ENCODE results near the gene ABCF2.
A peak's percentile ranks its signal among the peaks of the same experiment; 100 is the strongest.

ABCF2 gene

DNA sequence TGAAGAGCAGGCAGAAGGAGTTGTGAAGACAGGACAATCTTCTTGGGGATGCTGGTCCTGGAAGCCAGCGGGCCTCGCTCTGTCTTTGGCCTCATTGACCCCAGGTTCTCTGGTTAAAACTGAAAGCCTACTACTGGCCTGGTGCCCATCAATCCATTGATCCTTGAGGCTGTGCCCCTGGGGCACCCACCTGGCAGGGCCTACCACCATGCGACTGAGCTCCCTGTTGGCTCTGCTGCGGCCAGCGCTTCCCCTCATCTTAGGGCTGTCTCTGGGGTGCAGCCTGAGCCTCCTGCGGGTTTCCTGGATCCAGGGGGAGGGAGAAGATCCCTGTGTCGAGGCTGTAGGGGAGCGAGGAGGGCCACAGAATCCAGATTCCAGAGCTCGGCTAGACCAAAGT, 6.8 kb upstream of the ABCF2 start:
- intact Hi-C loops (cut with DNase I): no loop called here
- peak in 1 of 42 donors; percentile 29 for DNase-seq

DNA sequence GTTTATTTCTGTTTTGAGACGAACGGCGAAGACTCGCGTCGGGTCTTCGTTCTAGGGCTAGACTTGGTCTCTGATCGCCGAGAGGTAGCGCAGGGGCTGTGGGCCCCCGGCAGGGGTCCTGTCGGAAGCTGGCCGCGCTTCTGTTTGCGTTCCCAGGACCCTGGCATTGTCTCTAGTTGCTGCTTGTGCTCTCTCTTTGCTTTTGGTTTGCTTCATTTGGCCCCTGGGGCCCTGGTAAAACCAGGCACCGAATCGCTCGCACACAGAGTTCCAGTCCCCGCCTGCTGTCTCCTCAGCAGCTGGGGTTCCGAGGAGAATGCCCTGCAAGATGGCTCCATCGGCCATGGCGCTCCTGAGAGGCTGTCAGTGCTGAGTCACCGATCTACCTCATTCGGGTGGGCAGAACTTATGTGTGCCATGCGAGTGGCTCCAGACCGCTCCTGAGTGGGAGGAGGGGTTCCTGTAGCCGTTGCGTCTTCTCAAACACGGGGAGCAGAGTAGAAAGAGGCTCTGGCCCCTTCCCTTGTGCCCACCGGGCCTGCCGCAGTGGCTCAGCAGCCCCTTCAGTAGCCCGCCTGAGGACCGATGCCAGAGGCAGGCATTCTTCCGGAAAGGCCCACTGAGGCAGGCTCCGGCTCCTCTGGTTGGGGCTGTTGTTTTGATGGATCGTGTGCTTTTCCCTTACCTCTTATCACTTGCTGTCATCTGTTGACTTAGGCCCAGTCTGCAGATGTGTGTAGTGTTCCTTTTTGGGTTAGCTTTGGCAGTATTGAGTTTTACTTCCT, 6.1 kb upstream of the ABCF2 start:
- intact Hi-C loops (cut with DNase I): no loop called here
- peak in 41 of 42 donors; percentile 30 to 92 (median 66) for DNase-seq

- intact Hi-C loops (cut with DNase I): no loop called here
- peak; percentile 84 to 97 (median 93) for DNase-seq
Observed at GRCh38 chr7:151232091-151232916, 5.3 kb upstream of the ABCF2 start, which contains the start of gene CHPF2. Gene CHPF2 (plus strand): TSS chr7:151232483. CDS start chr7:151234012, 1,529 bp downstream.

DNA sequence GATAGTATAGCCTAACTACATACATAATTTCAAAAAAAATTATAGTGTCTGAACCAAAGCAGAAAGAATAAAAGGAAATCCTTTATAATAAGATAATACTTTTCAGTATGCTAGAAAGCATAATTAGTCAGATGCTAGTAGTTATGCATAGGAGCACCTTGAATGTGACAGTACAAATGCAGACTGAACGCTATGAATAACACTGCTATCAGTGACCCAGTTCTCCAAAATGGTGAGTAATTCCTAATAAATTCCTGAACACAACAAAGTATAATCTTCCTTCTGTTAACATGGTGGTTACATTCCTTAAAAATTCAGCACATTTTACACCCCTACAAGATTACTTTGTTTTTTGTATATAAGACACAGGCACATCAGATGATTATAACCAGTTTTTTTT, 4.1 kb upstream of the ABCF2 start:
- intact Hi-C loops (cut with DNase I): no loop called here

GRCh38 chr7:151229249-151229648, 2.2 kb upstream of the ABCF2 start:
- intact Hi-C loops (cut with DNase I): loop anchor here (5.0 kb wide), 1 partner anchor 112 kb away; no protein-coding TSS in a partner anchor
- DNase-seq: no peak

More for the DNA sequence above, 4.1 kb upstream of the ABCF2 start:
- no peak for DNase-seq

DNA sequence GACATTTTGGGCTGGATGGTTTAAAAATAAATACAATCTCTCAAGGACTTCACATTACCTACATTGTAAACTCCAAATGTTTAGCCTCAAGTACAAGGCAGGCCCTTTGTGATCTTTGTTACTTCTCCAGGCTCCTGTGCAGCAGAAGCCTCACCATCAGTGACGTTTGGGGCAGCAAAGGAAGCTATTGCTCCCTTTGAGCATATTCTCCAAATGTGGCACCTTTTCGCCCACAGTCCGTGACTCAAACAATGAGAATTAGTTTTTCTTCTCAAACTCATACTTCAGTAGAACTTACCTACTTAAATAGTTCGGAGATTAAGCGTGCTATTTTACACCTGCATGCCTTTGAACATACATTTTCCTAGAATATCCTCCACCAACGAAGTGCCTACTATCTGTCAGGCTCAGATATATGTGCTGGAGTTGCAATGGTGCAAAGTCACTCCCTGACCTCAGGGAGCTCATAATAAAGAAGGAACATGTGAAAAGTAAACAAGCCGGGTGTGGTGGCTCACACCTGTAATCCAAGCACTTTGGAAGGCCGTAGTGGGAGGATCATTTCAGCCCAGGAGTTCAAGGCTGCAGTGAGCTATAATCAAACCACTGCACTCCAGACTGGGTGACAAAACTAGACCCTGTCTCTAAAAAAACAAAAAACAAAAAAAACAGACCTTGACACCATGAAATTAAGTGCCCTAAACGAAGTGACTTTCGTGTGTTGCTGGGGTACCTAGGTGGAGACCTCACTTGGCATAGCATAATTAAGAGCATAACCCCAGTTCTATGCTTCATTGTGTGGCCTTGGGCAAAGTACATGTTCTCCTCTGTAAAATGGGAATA, 1.2 kb upstream of the ABCF2 start:
- DNase-seq: peak in 2 of 42 donors; percentile 51 to 59
- intact Hi-C loops (cut with DNase I): loop anchor here (5.0 kb wide), 1 partner anchor 111 kb away; no protein-coding TSS in a partner anchor

GRCh38 chr7:151226560-151226874, 488 bp downstream of the ABCF2 start:
- intact Hi-C loops (cut with DNase I): loop anchor here (5.0 kb wide), 1 partner anchor 109 kb away; no protein-coding TSS in a partner anchor
- peak in 1 of 42 donors; percentile 13 for DNase-seq

- intact Hi-C loops (cut with DNase I): loop anchor here (5.0 kb wide), 1 partner anchor 109 kb away; no protein-coding TSS in a partner anchor
- no peak for DNase-seq
Observed at GRCh38 chr7:151225948-151226510, 976 bp downstream of the ABCF2 start.

DNA sequence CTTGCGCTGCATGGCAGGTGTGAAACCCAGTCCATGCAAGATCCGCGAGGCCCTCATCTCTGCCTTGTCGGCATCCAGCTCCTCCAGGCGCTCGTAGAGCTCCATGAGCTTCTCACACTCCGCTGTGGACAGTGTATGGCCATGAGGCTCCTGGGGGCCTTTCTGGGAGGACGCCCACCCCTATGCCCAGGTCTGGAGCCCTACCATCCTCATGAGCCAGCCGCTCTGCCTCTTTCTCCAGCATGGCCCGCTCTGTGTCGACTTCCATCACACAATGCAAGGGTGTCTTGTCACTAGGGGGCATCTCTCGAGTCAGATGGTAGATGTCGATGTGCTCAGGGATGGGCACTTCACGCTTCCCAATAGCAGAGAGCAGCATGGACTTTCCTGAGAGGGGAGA, 3.3 kb downstream of the ABCF2 start:
- intact Hi-C loops (cut with DNase I): no loop called here
- DNase-seq: no peak

DNA sequence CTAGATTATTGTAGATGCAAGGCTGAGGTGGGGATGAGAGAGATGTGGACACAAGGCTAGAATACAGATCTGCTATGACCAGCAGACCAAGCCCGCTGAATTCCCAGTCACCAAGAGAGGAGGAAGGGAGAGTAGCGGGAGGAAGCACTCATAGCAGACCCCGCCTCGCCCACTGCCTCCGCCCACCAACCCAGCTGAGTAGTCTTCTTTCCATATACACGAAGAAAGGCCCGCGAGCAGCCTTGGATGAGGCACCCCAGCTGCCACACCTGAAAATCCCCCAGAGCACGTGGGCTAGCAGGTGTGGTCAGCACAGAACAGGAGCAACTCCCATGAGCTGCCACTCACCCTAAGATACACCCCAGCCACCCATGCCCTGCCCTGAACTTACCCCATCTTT, 8.8 kb downstream of the ABCF2 start:
- intact Hi-C loops (cut with DNase I): no loop called here
- DNase-seq: no peak

DNA sequence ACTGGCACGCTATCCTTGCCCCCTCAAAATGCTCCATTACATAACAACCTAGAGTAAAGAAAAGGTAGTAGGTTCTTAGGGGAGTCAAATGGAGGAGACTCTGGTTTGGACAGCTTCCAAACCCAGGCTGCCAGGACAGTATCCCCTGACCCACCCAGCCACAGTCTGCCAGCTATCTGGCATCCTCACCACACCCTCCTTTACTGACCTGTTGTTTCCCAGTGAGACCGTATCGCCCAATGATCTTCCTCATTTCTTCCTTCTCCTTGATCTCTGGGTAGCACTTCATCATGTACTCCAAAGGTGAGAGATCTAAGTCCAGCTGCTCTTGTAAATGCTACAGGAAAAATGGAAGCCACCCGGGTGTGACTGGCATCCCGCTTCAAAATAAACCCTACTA, 11.6 kb downstream of the ABCF2 start:
- DNase-seq: no peak
- intact Hi-C loops (cut with DNase I): no loop called here

GRCh38 chr7:151213826-151214225, 13.2 kb downstream of the ABCF2 start:
- DNase-seq: no peak
- intact Hi-C loops (cut with DNase I): no loop called here

DNA sequence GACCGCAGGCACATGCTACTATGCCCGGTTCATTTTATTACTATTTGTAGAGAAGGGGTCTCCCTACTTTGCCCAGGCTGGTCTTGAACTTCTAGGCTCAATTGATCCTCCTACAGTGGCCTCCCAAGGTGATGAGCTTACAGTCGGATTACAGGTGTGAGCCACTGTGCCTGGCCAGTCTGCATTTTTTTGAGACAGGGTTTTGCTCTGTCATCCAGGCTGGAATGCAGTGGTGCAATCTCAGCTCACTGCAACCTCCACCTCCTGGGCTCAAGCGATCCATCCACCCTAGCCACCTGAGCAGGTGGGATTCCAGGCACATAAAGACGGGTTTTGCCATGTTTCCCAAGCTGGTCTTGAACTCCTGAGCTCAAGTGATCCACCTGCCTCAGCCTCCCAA, 14.4 kb downstream of the ABCF2 start:
- intact Hi-C loops (cut with DNase I): no loop called here
- no peak for DNase-seq

- intact Hi-C loops (cut with DNase I): no loop called here
Observed at GRCh38 chr7:151211155-151211772, 15.7 kb downstream of the ABCF2 start.

DNA sequence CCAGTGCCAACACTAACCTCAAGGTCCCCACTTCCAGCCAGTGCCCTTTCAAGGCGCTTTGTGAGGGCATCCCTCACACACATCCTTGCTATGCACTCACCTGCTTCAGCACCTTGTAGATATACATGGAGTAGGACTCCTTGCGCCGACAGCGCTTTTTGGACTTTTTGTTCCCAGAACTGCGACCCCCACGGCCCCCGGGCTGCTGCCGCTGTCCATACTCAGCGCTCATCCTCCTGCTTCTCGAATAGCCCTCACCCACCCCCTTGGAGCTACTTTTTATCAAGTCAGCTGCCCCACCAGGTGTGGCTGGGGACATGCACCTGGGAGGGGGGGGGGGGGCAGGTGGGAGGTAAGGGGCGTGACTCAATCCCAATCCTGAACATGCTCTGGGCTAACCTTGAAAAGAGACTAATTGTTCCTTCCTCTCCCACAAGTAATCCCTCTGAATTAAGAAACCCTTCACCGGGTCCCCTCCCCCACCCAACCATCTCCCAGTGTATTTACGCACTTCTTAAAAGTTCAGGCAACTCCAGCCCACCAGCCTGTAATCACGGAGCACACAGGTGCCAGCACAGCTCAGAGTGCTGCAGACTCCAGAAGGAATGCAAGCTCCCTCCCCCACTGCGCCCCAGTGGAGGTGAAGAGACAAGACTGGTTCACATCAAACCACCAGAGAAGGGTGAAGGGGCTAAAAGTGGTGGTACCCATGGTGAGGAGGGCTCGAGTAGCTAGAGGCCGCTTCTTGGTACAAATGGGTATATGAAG, 16.7 kb downstream of the ABCF2 start, which contains the start of gene H2BK1:
H2BK1 (minus strand) TSS at position 402 of the 768 bp plus-strand sequence; CDS start at position 232, 170 bp downstream.
- peak in 1 of 42 donors; percentile 22 for DNase-seq

More at GRCh38 chr7:151211155-151211772, 15.7 kb downstream of the ABCF2 start:
- no peak for DNase-seq

DNA sequence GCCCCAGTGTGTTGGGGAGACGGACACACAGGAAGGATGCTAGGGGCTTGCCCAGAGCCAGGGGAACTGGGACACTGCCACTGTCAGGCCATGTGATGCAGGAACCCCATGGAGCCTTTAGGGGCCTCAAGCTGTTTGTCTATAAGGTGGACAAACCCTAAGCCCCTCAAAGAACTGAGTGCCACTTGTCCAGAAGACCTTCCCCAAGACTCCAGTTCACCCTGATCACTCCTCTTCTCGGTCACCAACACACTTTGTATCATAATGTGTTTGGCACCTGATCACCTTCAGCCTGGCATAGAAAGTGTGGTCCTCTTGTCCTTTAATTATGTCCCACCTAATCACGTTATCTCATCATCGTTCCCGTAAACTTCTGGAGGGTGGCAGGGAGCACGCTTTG, 17.4 kb downstream of the ABCF2 start:
- DNase-seq: no peak
- intact Hi-C loops (cut with DNase I): no loop called here

More for the DNA sequence above, 16.7 kb downstream of the ABCF2 start, which contains the start of gene H2BK1:
- intact Hi-C loops (cut with DNase I): no loop called here

DNA sequence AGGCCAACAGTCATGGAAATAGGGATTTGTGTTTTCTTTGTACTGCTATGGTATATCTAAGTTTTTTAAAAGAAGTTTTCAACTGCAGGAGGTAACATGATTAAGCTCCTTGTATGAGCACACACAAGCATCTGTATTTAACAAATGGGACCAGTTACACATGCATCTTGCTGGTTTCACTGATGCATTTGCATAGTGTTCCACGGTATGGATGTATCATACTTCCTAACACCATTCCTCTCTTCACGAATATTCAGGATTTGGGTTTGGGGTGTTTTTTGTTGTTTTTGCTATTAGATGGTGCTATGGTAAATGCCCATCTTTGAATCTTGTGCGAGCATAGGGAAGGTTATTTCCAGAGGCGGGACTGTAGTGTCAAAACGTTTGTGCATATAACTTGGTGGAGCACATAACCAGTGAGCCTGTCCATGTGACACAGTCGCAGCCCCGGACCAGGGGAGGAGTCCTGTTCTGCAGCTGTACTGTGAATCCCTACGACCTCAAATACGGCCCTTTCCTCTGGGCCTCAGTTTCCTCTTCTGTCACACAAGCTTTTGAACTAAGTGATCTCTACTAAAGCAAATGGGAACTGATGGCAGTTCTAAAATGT, 18.6 kb downstream of the ABCF2 start:
- intact Hi-C loops (cut with DNase I): no loop called here
- DNase-seq: no peak
